KMS-11 (cell line): ENCODE data around the gene PLEKHD1.
"Not testable (repeated sequence)": the region's sequence is repeated elsewhere in the genome, so short reads cannot be mapped to it uniquely, and the experiment has no call there.

ENCODE experiments used
- H2AFZ ChIP-seq: fragments of 200-600 bp; sonication (generic); 2 replicates; pipeline ENCODE4 v1.6.1; 2016; ENCODE audit warnings: antibody characterized with exemption, mixed run types, low read depth
- H3K27ac ChIP-seq: fragments of 200-600 bp; sonication (generic); 2 replicates; pipeline ENCODE4 v1.6.1; 2016; ENCODE audit warnings: mild to moderate bottlenecking, mixed run types
- H3K27me3 ChIP-seq: fragments of 200-600 bp; sonication (generic); 2 replicates; pipeline ENCODE4 v1.6.1; 2017; ENCODE audit warnings: mild to moderate bottlenecking, low read depth, mixed run types, moderate library complexity; ENCODE audit not compliant: insufficient read depth
- H3K36me3 ChIP-seq: fragments of 200-600 bp; sonication (generic); 2 replicates; pipeline ENCODE4 v1.6.1; 2017; ENCODE audit warnings: mild to moderate bottlenecking, mixed run types; ENCODE audit not compliant: insufficient read depth
- H3K4me1 ChIP-seq: fragments of 200-600 bp; sonication (generic); 2 replicates; pipeline ENCODE4 v1.6.1; 2016; ENCODE audit warnings: mild to moderate bottlenecking, low read depth, mixed run types; ENCODE audit not compliant: poor library complexity, severe bottlenecking
- H3K4me2 ChIP-seq: fragments of 200-600 bp; sonication (generic); 2 replicates; pipeline ENCODE4 v1.7.0; 2016; ENCODE audit warnings: mild to moderate bottlenecking, mixed run types
- H3K4me3 ChIP-seq: fragments of 200-600 bp; sonication (generic); IDR thresholded peaks from 2 replicates; pipeline ENCODE4 v1.6.1; 2017; ENCODE audit warnings: low read depth, low read length, mixed read lengths; ENCODE audit not compliant: insufficient read depth
- H3K79me2 ChIP-seq: fragments of 200-600 bp; sonication (generic); 2 replicates; pipeline ENCODE4 v1.6.1; 2016; ENCODE audit warnings: low read depth, mixed run types; ENCODE audit not compliant: insufficient read depth
- H3K9ac ChIP-seq: fragments of 200-600 bp; sonication (generic); 2 replicates; pipeline ENCODE4 v1.6.1; 2016; ENCODE audit warnings: mild to moderate bottlenecking, mixed run types
- H4K20me1 ChIP-seq: fragments of 200-600 bp; sonication (generic); 2 replicates; pipeline ENCODE4 v1.6.1; 2016; ENCODE audit warnings: mild to moderate bottlenecking, mixed run types; ENCODE audit not compliant: insufficient read depth
- TF ChIP-seq, protein P1 (sequence below): fragments of 200-600 bp; sonication (generic); conservative IDR thresholded peaks from 2 replicates; pipeline ENCODE4 v1.6.1; 2017; ENCODE audit warnings: low read depth, mild to moderate bottlenecking, antibody characterized with exemption, low read length, moderate library complexity, mixed read lengths

PLEKHD1 gene

DNA sequence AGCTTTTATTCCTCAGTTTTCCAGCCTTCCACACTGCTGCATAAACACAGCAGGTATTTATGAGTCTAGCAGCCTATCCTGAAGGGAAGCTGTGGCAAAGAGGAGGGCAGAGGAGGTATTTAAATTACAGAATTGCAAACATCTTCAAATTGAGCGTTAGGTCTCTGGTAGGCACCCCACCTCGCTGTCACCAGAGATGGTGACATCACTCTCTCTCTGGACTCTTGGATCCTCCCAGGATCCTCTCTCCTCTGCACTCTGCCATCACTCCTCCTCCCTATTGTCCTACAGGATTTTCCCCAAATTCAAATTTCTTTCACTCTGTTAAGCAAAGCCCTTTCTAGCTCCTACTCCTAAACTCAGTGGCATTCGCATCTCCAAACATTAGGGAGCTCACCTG lies 6.7 kb downstream of the PLEKHD1 start:
- Histone ChIP-seq H3K27ac (no peak overlapping the region), H4K20me1 (no peaks in the 10 kb centered on the region), H3K9ac (no peak overlapping the region), H3K4me2 (no peak overlapping the region), H3K36me3 (no peaks in the 10 kb centered on the region), H3K4me3 (no peak overlapping the region), H3K4me1 (no peaks in the 10 kb centered on the region), H3K79me2 (no peaks in the 10 kb centered on the region), H2AFZ (no peak overlapping the region), H3K27me3 (no peaks in the 10 kb centered on the region)
- TF ChIP-seq, protein P1, sequence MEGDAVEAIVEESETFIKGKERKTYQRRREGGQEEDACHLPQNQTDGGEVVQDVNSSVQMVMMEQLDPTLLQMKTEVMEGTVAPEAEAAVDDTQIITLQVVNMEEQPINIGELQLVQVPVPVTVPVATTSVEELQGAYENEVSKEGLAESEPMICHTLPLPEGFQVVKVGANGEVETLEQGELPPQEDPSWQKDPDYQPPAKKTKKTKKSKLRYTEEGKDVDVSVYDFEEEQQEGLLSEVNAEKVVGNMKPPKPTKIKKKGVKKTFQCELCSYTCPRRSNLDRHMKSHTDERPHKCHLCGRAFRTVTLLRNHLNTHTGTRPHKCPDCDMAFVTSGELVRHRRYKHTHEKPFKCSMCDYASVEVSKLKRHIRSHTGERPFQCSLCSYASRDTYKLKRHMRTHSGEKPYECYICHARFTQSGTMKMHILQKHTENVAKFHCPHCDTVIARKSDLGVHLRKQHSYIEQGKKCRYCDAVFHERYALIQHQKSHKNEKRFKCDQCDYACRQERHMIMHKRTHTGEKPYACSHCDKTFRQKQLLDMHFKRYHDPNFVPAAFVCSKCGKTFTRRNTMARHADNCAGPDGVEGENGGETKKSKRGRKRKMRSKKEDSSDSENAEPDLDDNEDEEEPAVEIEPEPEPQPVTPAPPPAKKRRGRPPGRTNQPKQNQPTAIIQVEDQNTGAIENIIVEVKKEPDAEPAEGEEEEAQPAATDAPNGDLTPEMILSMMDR: no peak

DNA sequence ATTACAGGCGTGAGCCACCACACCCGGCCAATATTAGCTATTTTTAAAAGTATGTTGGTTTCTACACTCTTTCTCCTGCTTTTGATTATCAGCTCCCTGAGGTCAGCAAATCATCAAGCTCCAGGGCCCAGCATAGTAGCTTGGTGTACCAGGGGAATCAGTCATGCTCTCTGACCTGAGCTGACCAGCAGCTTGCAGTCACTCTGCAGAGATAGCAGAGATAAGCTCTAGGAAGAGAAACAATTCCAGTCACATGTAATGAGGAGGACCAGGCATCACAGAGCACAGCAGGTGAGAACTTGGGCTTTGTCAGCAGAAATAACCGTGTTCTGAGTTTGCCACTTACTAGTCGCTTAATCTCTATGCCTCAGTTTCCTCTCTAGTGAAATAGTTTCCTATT lies 8.5 kb downstream of the PLEKHD1 start:
- TF ChIP-seq, protein P1: no peak
- H3K36me3 ChIP-seq: no peaks in the 10 kb centered on the region
- no peak overlapping the region for H2AFZ ChIP-seq
- H3K4me2 ChIP-seq: no peak overlapping the region
- no peaks in the 10 kb centered on the region for H4K20me1 ChIP-seq
- no peak overlapping the region for H3K4me3 ChIP-seq
- no peak overlapping the region for H3K27ac ChIP-seq
- H3K27me3 ChIP-seq: no peaks in the 10 kb centered on the region
- no peaks in the 10 kb centered on the region for H3K79me2 ChIP-seq
- no peaks in the 10 kb centered on the region for H3K4me1 ChIP-seq
- H3K9ac ChIP-seq: no peak overlapping the region

DNA sequence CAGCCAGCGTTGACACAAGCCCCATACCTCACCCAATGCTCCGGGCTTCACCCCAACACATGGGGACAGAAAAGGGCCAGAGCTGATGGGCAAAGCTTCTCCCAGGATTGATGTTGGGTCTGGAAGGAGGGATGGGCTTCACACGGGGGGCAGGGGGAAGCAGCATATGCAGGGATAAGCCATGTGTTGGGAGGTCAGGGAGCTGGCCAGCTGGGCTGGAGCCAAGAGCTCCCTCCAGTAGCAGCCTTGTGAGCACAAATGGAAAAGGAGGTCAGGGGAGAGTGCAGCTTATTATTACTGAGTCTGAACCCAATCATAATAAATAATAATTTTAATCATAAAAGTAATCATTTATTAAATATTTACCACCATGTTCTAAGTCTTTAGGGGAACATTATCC lies 9.3 kb downstream of the PLEKHD1 start:
- H3K4me2 ChIP-seq: no peak overlapping the region
- no peak overlapping the region for H3K27ac ChIP-seq
- no peak overlapping the region for H2AFZ ChIP-seq
- no peaks in the 10 kb centered on the region for H4K20me1 ChIP-seq
- TF ChIP-seq, protein P1: no peak
- no peaks in the 10 kb centered on the region for H3K36me3 ChIP-seq
- no peak overlapping the region for H3K4me3 ChIP-seq
- H3K79me2 ChIP-seq: no peaks in the 10 kb centered on the region
- no peak overlapping the region for H3K9ac ChIP-seq
- H3K4me1 ChIP-seq: no peaks in the 10 kb centered on the region
- no peaks in the 10 kb centered on the region for H3K27me3 ChIP-seq

DNA sequence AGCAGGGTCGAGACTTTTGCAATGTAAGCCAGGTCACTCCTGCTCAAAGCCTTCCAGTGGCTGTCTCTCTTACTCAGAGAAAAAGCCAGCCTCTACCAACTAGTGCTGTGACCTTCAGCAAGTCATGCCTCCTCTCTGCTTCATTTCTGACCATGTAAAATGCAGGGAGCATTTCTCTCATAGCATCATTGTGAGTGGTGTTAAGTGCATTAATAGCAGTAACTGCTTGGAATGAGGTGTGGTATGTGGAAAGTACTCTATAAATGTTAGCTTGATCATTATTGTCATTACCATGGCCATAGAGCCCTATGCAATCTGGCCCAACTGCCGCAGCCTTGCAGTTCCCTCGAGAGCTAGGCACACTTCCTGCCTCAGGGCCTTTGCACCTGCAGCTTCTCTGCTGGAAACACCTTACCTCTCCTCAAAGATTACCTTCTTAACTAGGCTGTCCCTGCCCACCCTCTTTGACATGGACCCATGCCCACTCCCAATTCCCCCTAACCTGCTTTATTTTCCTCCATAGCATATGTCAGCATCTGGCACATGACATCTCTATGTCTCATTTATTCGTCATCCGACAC lies 10.9 kb downstream of the PLEKHD1 start:
- Histone ChIP-seq H3K9ac (no peak overlapping the region), H3K4me2 (no peak overlapping the region), H3K36me3 (no peaks in the 10 kb centered on the region), H2AFZ (no peak overlapping the region), H3K27me3 (no peaks in the 10 kb centered on the region), H4K20me1 (no peaks in the 10 kb centered on the region), H3K4me3 (no peak overlapping the region), H3K27ac (no peak overlapping the region), H3K4me1 (no peaks in the 10 kb centered on the region), H3K79me2 (no peaks in the 10 kb centered on the region)
- TF ChIP-seq, protein P1: no peak

DNA sequence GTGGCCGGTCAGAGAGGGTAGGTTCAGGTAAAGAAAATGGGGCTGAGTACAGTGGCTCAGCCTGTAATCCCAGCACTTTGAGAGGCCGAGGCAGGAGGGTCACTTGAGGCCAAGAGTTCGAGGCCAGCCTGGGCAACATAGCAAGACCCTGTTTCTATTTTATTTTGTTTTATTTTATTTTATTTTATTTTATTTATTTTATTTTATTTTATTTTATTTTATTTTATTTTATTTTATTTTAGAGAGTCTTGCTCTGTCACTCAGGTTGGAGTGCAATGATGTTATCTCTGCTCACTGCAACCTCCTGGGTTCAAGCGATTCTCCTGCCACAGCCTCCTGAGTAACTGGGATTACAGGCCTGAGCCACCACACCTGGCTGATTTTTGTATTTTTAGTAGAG lies 13.3 kb downstream of the PLEKHD1 start:
- not testable (repeated sequence) for H3K79me2 ChIP-seq, H4K20me1 ChIP-seq, H3K27me3 ChIP-seq, H3K4me3 ChIP-seq, H3K27ac ChIP-seq, H3K4me2 ChIP-seq, H3K36me3 ChIP-seq, H2AFZ ChIP-seq, H3K9ac ChIP-seq, H3K4me1 ChIP-seq

DNA sequence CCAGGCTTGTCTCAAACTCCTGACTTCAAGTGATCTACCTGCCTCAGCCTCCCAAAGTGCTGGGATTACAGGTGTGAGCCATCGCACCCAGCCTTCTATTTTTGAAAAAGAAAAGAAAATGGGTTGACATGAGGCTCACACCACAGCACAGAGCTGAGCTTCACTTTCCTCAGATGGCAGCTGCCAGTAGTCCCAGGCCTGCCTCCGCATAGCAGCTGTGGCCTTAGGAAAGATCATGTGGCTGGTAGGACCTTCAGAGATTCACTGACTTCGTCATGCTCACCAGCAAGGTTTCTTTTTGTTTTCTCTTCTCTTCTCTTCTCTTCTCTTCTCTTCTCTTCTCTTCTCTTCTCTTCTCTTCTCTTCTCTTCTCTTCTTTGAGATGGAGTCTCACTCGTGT lies 13.8 kb downstream of the PLEKHD1 start:
- H3K79me2 ChIP-seq, H4K20me1 ChIP-seq, H3K27me3 ChIP-seq, H3K4me1 ChIP-seq, H3K36me3 ChIP-seq, H3K4me3 ChIP-seq, H3K9ac ChIP-seq, H3K27ac ChIP-seq, H3K4me2 ChIP-seq, H2AFZ ChIP-seq: not testable (repeated sequence)
